ENCODE results near the gene ARHGAP1. TPM values are rescaled to one million over a fixed set of nuclear protein-coding genes. Genes with fewer than 3 reads are reported as not detected.

Gene ARHGAP1
- total RNA-seq, 1 donor from 2014 or later: 31.9 TPM

DNA sequence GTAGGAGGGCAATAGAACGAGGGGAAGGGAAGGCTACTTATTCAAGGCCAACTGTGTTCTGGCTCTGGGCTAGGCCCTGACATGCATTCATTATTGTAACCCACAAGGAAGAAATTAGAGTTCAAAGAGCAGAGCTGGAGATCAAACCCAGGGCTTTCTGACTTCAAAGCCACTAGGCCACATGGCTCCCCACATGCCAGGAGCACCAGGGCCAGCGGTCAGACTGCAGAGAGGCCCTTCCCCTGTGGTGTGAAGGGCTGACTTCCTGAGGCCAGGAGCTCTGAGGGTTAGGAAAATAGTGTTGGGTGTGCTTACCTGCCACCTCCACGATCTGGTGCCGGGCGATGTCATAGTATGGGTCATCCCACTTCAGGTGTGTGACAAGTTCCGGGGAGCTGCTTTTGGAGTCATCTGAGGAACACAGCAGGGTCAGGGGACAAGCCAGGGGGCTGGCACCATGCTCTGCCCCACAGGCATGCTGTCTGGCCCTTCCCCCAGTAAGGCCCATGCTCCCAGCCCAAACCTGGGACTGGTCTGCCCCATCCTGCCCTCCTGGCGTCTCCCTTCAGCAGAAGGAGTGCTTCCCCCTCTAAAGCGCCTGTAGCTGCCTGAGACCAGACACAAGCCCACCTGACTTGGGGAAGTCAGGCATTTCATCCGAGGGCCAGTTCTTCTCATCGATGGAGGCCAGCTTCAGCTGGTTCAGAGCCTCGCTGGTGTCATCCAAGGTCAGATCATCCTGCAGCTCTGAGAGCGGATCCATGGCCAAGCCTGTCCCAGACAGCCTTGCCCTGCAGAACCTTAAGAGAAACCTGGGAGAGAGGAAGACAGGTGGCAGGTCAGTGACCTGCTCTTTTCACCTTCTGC lies 4.8 kb downstream of the ARHGAP1 start:
- no peak for DNase-seq (ENCODE audit: low read depth, low spot score)
- Mint-ChIP-seq H3K4me3 (peak overlapping the region; percentile 54), H3K36me3 (ENCODE audit: low read depth) (no peaks in the 10 kb centered on the region), H3K9me3 (no peaks in the 10 kb centered on the region), H3K27ac (ENCODE audit: unreplicated experiment) (peak overlapping the region; percentile 57), H3K4me1 (peaks cover 21% of the 10 kb centered on the region), H3K27me3 (ENCODE audit: low read depth) (no peaks in the 10 kb centered on the region)
- TF ChIP-seq, protein P1, sequence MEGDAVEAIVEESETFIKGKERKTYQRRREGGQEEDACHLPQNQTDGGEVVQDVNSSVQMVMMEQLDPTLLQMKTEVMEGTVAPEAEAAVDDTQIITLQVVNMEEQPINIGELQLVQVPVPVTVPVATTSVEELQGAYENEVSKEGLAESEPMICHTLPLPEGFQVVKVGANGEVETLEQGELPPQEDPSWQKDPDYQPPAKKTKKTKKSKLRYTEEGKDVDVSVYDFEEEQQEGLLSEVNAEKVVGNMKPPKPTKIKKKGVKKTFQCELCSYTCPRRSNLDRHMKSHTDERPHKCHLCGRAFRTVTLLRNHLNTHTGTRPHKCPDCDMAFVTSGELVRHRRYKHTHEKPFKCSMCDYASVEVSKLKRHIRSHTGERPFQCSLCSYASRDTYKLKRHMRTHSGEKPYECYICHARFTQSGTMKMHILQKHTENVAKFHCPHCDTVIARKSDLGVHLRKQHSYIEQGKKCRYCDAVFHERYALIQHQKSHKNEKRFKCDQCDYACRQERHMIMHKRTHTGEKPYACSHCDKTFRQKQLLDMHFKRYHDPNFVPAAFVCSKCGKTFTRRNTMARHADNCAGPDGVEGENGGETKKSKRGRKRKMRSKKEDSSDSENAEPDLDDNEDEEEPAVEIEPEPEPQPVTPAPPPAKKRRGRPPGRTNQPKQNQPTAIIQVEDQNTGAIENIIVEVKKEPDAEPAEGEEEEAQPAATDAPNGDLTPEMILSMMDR (conservative IDR thresholded peaks at IDR 0.05): no peak

DNA sequence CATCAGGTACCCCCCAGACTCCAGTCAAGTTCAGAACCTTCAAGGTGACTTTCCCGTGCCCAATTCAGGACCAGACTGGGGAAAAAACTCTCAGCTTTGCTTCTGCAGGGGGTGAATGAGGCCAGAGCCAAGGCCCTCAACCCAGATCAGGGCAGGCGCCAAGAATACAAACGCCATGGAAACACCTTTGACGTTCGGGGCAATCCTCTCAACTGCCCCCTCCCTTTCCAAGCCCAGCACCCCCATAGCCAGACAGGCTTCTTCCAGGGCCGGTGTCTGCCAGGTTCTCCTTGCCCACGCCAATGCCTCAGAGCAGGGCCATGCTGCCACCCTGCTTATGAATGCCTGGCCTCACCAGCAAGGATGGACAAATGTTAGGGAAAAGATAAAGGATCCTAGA lies 5.8 kb downstream of the ARHGAP1 start:
- Mint-ChIP-seq H3K36me3 (ENCODE audit: low read depth) (no peaks in the 10 kb centered on the region), H3K4me3 (no peak overlapping the region), H3K4me1 (peaks cover 15% of the 10 kb centered on the region), H3K27me3 (ENCODE audit: low read depth) (no peaks in the 10 kb centered on the region), H3K27ac (ENCODE audit: unreplicated experiment) (no peak overlapping the region), H3K9me3 (no peaks in the 10 kb centered on the region)
- DNase-seq (ENCODE audit: low read depth, low spot score): no peak
- TF ChIP-seq, protein P1 (conservative IDR thresholded peaks at IDR 0.05): no peak

DNA sequence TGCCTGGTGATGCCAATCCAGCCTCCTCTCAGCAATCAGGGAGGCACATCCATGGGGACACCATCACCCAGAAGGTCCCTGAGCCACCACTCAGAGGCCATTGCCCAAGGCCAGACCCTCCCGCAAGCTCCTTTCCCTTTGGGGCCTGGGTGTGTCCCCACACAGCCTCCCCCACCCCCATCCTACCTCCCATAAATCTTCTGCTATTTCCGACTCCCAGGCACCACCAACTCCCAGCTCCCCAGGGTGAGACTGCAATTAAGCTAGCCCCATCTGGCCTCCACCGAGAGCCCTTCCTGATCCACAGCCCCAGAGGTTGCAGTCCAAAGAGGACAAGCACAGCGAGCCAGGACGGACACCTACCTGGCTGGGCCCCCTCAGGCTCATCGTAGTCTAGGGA lies 6.3 kb downstream of the ARHGAP1 start:
- H3K4me3 Mint-ChIP-seq: no peak overlapping the region
- H3K9me3 Mint-ChIP-seq: no peaks in the 10 kb centered on the region
- TF ChIP-seq, protein P1 (conservative IDR thresholded peaks at IDR 0.05): no peak

DNA sequence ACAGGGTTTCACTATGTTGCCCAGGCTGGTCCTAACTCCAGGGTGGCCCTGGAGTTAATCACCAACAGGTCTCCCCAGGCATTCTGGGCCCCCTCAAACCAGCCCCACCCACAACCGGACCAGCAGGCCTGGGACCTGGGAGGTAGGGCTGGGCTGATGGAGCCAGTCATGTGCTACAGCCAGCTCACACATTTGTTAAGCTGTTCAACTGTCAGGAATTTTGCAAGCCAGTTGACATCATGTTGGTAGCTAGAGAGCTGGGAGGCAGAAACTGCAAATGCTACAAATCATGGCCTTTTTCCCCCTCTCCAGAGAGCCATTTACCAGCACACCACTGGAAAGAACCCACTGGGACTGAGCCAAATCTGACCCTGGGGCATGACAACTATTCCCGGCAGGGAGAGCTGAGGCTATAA lies 6.8 kb downstream of the ARHGAP1 start:
- H3K4me3 Mint-ChIP-seq: no peak overlapping the region
- H3K4me1 Mint-ChIP-seq: peaks cover 8% of the 10 kb centered on the region
- H3K9me3 Mint-ChIP-seq: no peaks in the 10 kb centered on the region
- H3K36me3 Mint-ChIP-seq (ENCODE audit: low read depth): no peaks in the 10 kb centered on the region
- DNase-seq (ENCODE audit: low read depth, low spot score): no peak
- TF ChIP-seq, protein P1 (conservative IDR thresholded peaks at IDR 0.05): no peak
- no peak overlapping the region for H3K27ac Mint-ChIP-seq (ENCODE audit: unreplicated experiment)
- H3K27me3 Mint-ChIP-seq (ENCODE audit: low read depth): no peaks in the 10 kb centered on the region

More for the DNA sequence above, 6.3 kb downstream of the ARHGAP1 start:
- Mint-ChIP-seq H3K27me3 (ENCODE audit: low read depth) (no peaks in the 10 kb centered on the region), H3K27ac (ENCODE audit: unreplicated experiment) (peak overlapping the region; percentile 78), H3K4me1 (peaks cover 12% of the 10 kb centered on the region), H3K36me3 (ENCODE audit: low read depth) (no peaks in the 10 kb centered on the region)
- no peak for DNase-seq (ENCODE audit: low read depth, low spot score)

DNA sequence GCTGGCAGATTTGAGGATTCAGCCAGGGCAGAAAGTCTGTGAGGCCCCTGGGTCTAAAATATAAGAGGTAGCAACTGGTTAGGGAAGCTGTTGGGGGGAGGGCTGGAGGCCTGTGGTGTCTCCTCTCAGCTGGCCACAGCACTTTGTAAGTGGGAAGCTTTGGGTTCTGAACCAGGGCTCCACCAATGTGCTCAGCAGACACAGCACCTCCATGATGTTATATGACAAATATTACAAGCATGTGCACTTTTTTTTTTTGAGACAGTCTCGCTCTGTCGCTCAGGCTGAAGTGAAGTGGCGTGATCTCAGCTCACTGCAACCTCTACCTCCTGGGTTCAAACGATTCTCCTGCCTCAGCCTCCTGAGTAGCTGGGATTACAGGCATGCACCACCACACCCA lies 8.0 kb downstream of the ARHGAP1 start:
- Mint-ChIP-seq H3K9me3 (no peaks in the 10 kb centered on the region), H3K27me3 (ENCODE audit: low read depth) (no peaks in the 10 kb centered on the region), H3K4me3 (no peak overlapping the region), H3K36me3 (ENCODE audit: low read depth) (no peaks in the 10 kb centered on the region), H3K27ac (ENCODE audit: unreplicated experiment) (no peak overlapping the region), H3K4me1 (peaks cover under 1% of the 10 kb centered on the region)
- DNase-seq (ENCODE audit: low read depth, low spot score): no peak
- TF ChIP-seq, protein P1 (conservative IDR thresholded peaks at IDR 0.05): no peak

All from neural crest cell (in vitro differentiated cells).